Posterior cingulate gyrus (tissue), 11 donors: ENCODE results near the gene ICA1.

Source experiments
- DNase-seq, 10 donors: peaks; one replicate each; pipeline versions ENCODE4 v3.0.0 to v3.0.0-alpha.2; 2020 to 2021; ENCODE audit warnings: mixed read lengths in 3 of 10
- intact Hi-C: fragments of 100-400 bp; cut with DNase I; formaldehyde crosslinking; loops from one replicate; pipeline ENCODE4 v1.15.1; 2023

The ICA1 gene

GRCh38 chr7:8141070-8141469 is 120.9 kb downstream of the ICA1 start:
- intact Hi-C loops = no loop called here
- DNase-seq = no peak

GRCh38 chr7:8136051-8136730 is 125.8 kb downstream of the ICA1 start:
- no peak for DNase-seq
- intact Hi-C loops = no loop called here

- intact Hi-C loops = no loop called here
- no peak for DNase-seq
Observed at GRCh38 chr7:8135417-8135816, 126.5 kb downstream of the ICA1 start.

GRCh38 chr7:8134089-8134733 is 127.8 kb downstream of the ICA1 start:
- no peak for DNase-seq
- intact Hi-C loops = no loop called here

GRCh38 chr7:8133188-8133848 is 128.6 kb downstream of the ICA1 start:
- intact Hi-C loops = no loop called here
- DNase-seq = no peak

- intact Hi-C loops = no loop called here
- DNase-seq = no peak
Observed at GRCh38 chr7:8131694-8132605, 130.0 kb downstream of the ICA1 start.

GRCh38 chr7:8130663-8131062 is 131.3 kb downstream of the ICA1 start:
- intact Hi-C loops = no loop called here
- DNase-seq = no peak

GRCh38 chr7:8129318-8129659 is 132.7 kb downstream of the ICA1 start:
- DNase-seq = no peak

GRCh38 chr7:8128449-8129317 is 133.3 kb downstream of the ICA1 start:
- no peak for DNase-seq
- intact Hi-C loops = no loop called here

More at GRCh38 chr7:8129318-8129659, 132.7 kb downstream of the ICA1 start:
- intact Hi-C loops = no loop called here

GRCh38 chr7:8126601-8127167 is 135.3 kb downstream of the ICA1 start:
- intact Hi-C loops = no loop called here
- DNase-seq = no peak

GRCh38 chr7:8125680-8126444 is 136.1 kb downstream of the ICA1 start:
- intact Hi-C loops = no loop called here
- no peak for DNase-seq

GRCh38 chr7:8121243-8121642 is 140.7 kb downstream of the ICA1 start:
- intact Hi-C loops = no loop called here
- no peak for DNase-seq

- no peak for DNase-seq
- intact Hi-C loops = no loop called here
Observed at GRCh38 chr7:8120390-8121058, 141.4 kb downstream of the ICA1 start.

GRCh38 chr7:8119262-8119661 is 142.7 kb downstream of the ICA1 start:
- no peak for DNase-seq
- intact Hi-C loops = no loop called here

- DNase-seq = no peak
- intact Hi-C loops = no loop called here
Observed at GRCh38 chr7:8117195-8117594, 144.8 kb downstream of the ICA1 start.

GRCh38 chr7:8115547-8116402 is 146.2 kb downstream of the ICA1 start:
- intact Hi-C loops = no loop called here
- no peak for DNase-seq

- intact Hi-C loops = no loop called here
Observed at GRCh38 chr7:8114175-8114574, 147.8 kb downstream of the ICA1 start.

More at GRCh38 chr7:8114175-8114574, 147.8 kb downstream of the ICA1 start:
- DNase-seq = no peak
